ENCODE measurements around the gene TCF25.
A peak's percentile ranks its signal among the peaks of the same experiment; 100 is the strongest.

Gene TCF25

GRCh38 chr16:89919535-89920406, 46.4 kb downstream of the TCF25 start:
- Histone ChIP-seq H4K20me1 (ENCODE audit: insufficient read depth, low read length, poor library complexity, severe bottlenecking) (no peaks in the 10 kb centered on the region), H3K79me2 (ENCODE audit: insufficient read depth, low read length) (peaks cover 18% of the 10 kb centered on the region; the same call in 1 of the 2 replicates), H2AFZ (ENCODE audit: low read length) (no peak overlapping the region), H3K4me2 (ENCODE audit: low read depth, low read length, poor library complexity, severe bottlenecking) (peak overlapping the region; percentile 95), H3K9me2 (replicated peaks; ENCODE audit: low read depth, low read length) (no peaks in the 10 kb centered on the region), H3K9me3 (ENCODE audit: insufficient read depth, low read depth, low read length) (no peaks in the 10 kb centered on the region), H3K4me3 (ENCODE audit: low read length, poor library complexity, severe bottlenecking) (peak overlapping the region; percentile 81), H3K36me3 (ENCODE audit: insufficient read depth, low read length) (no peaks in the 10 kb centered on the region), H3K27me3 (ENCODE audit: insufficient read depth, low read length, poor library complexity, severe bottlenecking) (no peaks in the 10 kb centered on the region), H3K9ac (ENCODE audit: low read depth, low read length, poor library complexity, severe bottlenecking) (peak overlapping the region; percentile 90), H3K4me1 (ENCODE audit: insufficient read depth, low read length, poor library complexity, severe bottlenecking) (peaks cover 40% of the 10 kb centered on the region), H3F3A (ENCODE audit: low read depth) (no peaks in the 10 kb centered on the region)
- TF ChIP-seq EZH2phosphoT487 (IDR thresholded peaks at IDR 0.05; ENCODE audit: borderline replicate concordance) (no peak), CTCF (conservative IDR thresholded peaks at IDR 0.05; ENCODE audit: low read length) (no peak)

GRCh38 chr16:89920723-89921122, 47.3 kb downstream of the TCF25 start:
- Histone ChIP-seq H3K4me3 (ENCODE audit: low read length, poor library complexity, severe bottlenecking) (peak overlapping the region; percentile 81), H3K9me3 (ENCODE audit: insufficient read depth, low read depth, low read length) (no peaks in the 10 kb centered on the region), H3K9ac (ENCODE audit: low read depth, low read length, poor library complexity, severe bottlenecking) (peak overlapping the region; percentile 73), H3K4me1 (ENCODE audit: insufficient read depth, low read length, poor library complexity, severe bottlenecking) (peaks cover 40% of the 10 kb centered on the region), H3K9me2 (replicated peaks; ENCODE audit: low read depth, low read length) (no peaks in the 10 kb centered on the region), H4K20me1 (ENCODE audit: insufficient read depth, low read length, poor library complexity, severe bottlenecking) (no peaks in the 10 kb centered on the region), H2AFZ (ENCODE audit: low read length) (no peak overlapping the region), H3F3A (ENCODE audit: low read depth) (no peaks in the 10 kb centered on the region), H3K36me3 (ENCODE audit: insufficient read depth, low read length) (no peaks in the 10 kb centered on the region), H3K79me2 (ENCODE audit: insufficient read depth, low read length) (peaks cover 18% of the 10 kb centered on the region; the same call in 1 of the 2 replicates), H3K4me2 (ENCODE audit: low read depth, low read length, poor library complexity, severe bottlenecking) (peak overlapping the region; percentile 95), H3K27me3 (ENCODE audit: insufficient read depth, low read length, poor library complexity, severe bottlenecking) (no peaks in the 10 kb centered on the region)
- TF ChIP-seq EZH2phosphoT487 (IDR thresholded peaks at IDR 0.05; ENCODE audit: borderline replicate concordance), result no peak
- no peak for TF ChIP-seq CTCF (conservative IDR thresholded peaks at IDR 0.05; ENCODE audit: low read length)

GRCh38 chr16:89921131-89921701, 47.8 kb downstream of the TCF25 start:
- Histone ChIP-seq H3K36me3 (ENCODE audit: insufficient read depth, low read length) (no peaks in the 10 kb centered on the region), H3K9me3 (ENCODE audit: insufficient read depth, low read depth, low read length) (no peaks in the 10 kb centered on the region), H3K9ac (ENCODE audit: low read depth, low read length, poor library complexity, severe bottlenecking) (peak overlapping the region; percentile 73), H3K27me3 (ENCODE audit: insufficient read depth, low read length, poor library complexity, severe bottlenecking) (no peaks in the 10 kb centered on the region), H3K79me2 (ENCODE audit: insufficient read depth, low read length) (peaks cover 18% of the 10 kb centered on the region; the same call in 1 of the 2 replicates), H3K4me3 (ENCODE audit: low read length, poor library complexity, severe bottlenecking) (peak overlapping the region; percentile 81), H3F3A (ENCODE audit: low read depth) (no peaks in the 10 kb centered on the region), H3K4me2 (ENCODE audit: low read depth, low read length, poor library complexity, severe bottlenecking) (peak overlapping the region; percentile 95), H2AFZ (ENCODE audit: low read length) (no peak overlapping the region), H4K20me1 (ENCODE audit: insufficient read depth, low read length, poor library complexity, severe bottlenecking) (no peaks in the 10 kb centered on the region), H3K9me2 (replicated peaks; ENCODE audit: low read depth, low read length) (no peaks in the 10 kb centered on the region), H3K4me1 (ENCODE audit: insufficient read depth, low read length, poor library complexity, severe bottlenecking) (peaks cover 40% of the 10 kb centered on the region)
- TF ChIP-seq CTCF (conservative IDR thresholded peaks at IDR 0.05; ENCODE audit: low read length) (no peak), EZH2phosphoT487 (IDR thresholded peaks at IDR 0.05; ENCODE audit: borderline replicate concordance) (no peak)
